Breast epithelium (tissue), 4 donors: ENCODE results near the gene ING4. TPM values are rescaled to one million over a fixed set of nuclear protein-coding genes. Genes with fewer than 3 reads are reported as not detected.

Experiments used
- DNase-seq, 2 donors: peaks; one replicate each; pipeline ENCODE4 v3.0.0-alpha.2; 2019; ENCODE audit warnings: low spot score in 2 of 2
- H3K27ac ChIP-seq, 2 donors: fragments of 200-600 bp; sonication (generic) in 1 of 2; one replicate each; pipeline ENCODE4 v1.5.1; 2016 to 2019; ENCODE audit warnings: mild to moderate bottlenecking in 1 of 2
- H3K27me3 ChIP-seq, 2 donors: fragments of 200-600 bp; sonication (generic) in 1 of 2; one replicate each; pipeline versions ENCODE4 v1.5.1 to v1.6.0; 2017 to 2019; ENCODE audit warnings: control low read depth in 1 of 2, mild to moderate bottlenecking in 1 of 2
- H3K36me3 ChIP-seq: fragments of 200-600 bp; one replicate; pipeline ENCODE4 v1.5.1; 2019
- H3K4me1 ChIP-seq, 2 donors: fragments of 200-600 bp; sonication (generic); one replicate each; pipeline ENCODE4 v1.5.1; 2016 to 2019; ENCODE audit warnings: control low read depth in 1 of 2
- H3K4me3 ChIP-seq, 3 donors: fragments of 200-600 bp; sonication (generic); 1 replicate in 2 of 3; 2 replicates in 1 of 3; pipeline ENCODE4 v1.5.1; 2016 to 2019; ENCODE audit warnings: mild to moderate bottlenecking in 3 of 3, moderate library complexity in 2 of 3
- H3K9me3 ChIP-seq, 2 donors: fragments of 200-600 bp; sonication (generic) in 1 of 2; one replicate each; pipeline ENCODE4 v1.5.1; 2016 to 2019; ENCODE audit warnings: control low read depth in 1 of 2
- POLR2A ChIP-seq: fragments of 450-650 bp; IDR thresholded peaks from one replicate; pipeline ENCODE4 v1.6.1; 2016; ENCODE audit warnings: antibody characterized with exemption, mild to moderate bottlenecking, moderate library complexity
- POLR2AphosphoS5 ChIP-seq, 3 donors: sonication (generic); formaldehyde crosslinking; IDR thresholded peaks; one replicate each; pipeline ENCODE4 v1.6.1; 2017; ENCODE audit warnings: antibody characterized with exemption in 3 of 3
- intact Hi-C: fragments of 100-400 bp; cut with DNase I; formaldehyde crosslinking; loops from one replicate; pipeline ENCODE4 v1.15.1; 2023; ENCODE audit warnings: low total_unique reads
- total RNA-seq, 3 donors: library from RNA; depleted of rRNA; stranded (reverse); fragments of >200 nt; gene quantifications; one replicate each; pipeline ENCODE4 v1.1.0, GENCODE V29; 2016
- TF ChIP-seq, protein P1 (sequence below), 3 donors: fragments of 450-650 bp; IDR thresholded peaks; one replicate each; pipeline ENCODE4 v1.5.1; 2016 to 2017; ENCODE audit warnings: antibody characterized with exemption in 3 of 3, mild to moderate bottlenecking in 3 of 3, moderate library complexity in 3 of 3

The ING4 gene
- total RNA-seq, 3 donors from 2014 or later: 51.1 to 74.2 (median 56.3) TPM

DNA sequence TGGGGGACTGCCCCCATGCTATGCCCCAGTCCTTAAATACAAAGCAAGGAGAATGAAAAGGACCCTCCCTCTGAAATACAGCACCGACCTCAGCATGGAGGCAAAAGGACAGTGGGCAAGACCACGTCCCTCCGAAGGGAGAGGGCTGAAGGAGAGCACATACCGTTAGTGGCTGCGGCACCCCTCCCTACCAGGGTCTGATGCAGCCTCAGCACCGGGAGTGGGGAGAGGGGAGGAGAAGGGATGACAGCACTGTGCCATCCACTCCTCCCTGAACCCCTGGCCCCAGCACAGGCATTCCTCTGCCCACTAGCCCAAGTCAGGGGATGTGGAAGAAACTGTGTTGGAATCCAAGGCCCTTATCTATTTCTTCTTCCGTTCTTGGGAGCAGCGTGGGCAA, 12.1 kb downstream of the ING4 start:
- DNase-seq: no peak
- peaks cover 17% of the 10 kb centered on the region for H3K36me3 ChIP-seq

GRCh38 chr12:6647083-6647604, 15.8 kb downstream of the ING4 start, which contains the start of gene ACRBP:
Gene ACRBP, minus strand, starts transcription at chr12:6647432. Its CDS starts 66 bp downstream, at chr12:6647366.
- DNase-seq: peak; percentile 70 to 79
- H3K9me3 ChIP-seq: no peaks in the 10 kb centered on the region
- intact Hi-C loops: no loop called here

More for the DNA sequence above, 12.1 kb downstream of the ING4 start:
- no peaks in the 10 kb centered on the region for H3K27me3 ChIP-seq
- intact Hi-C loops: no loop called here
- H3K4me3 ChIP-seq: no peak overlapping the region
- no peaks in the 10 kb centered on the region for H3K4me1 ChIP-seq
- H3K27ac ChIP-seq: no peak overlapping the region
- no peaks in the 10 kb centered on the region for H3K9me3 ChIP-seq
- TF ChIP-seq POLR2A: no peak
- TF ChIP-seq, protein P1, sequence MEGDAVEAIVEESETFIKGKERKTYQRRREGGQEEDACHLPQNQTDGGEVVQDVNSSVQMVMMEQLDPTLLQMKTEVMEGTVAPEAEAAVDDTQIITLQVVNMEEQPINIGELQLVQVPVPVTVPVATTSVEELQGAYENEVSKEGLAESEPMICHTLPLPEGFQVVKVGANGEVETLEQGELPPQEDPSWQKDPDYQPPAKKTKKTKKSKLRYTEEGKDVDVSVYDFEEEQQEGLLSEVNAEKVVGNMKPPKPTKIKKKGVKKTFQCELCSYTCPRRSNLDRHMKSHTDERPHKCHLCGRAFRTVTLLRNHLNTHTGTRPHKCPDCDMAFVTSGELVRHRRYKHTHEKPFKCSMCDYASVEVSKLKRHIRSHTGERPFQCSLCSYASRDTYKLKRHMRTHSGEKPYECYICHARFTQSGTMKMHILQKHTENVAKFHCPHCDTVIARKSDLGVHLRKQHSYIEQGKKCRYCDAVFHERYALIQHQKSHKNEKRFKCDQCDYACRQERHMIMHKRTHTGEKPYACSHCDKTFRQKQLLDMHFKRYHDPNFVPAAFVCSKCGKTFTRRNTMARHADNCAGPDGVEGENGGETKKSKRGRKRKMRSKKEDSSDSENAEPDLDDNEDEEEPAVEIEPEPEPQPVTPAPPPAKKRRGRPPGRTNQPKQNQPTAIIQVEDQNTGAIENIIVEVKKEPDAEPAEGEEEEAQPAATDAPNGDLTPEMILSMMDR (IDR thresholded peaks at IDR 0.05): no peak
- TF ChIP-seq POLR2AphosphoS5 (IDR thresholded peaks at IDR 0.05): no peak

GRCh38 chr12:6646276-6647082, 16.4 kb downstream of the ING4 start:
- H3K36me3 ChIP-seq: peaks cover 10% of the 10 kb centered on the region
- TF ChIP-seq POLR2A (no peak), POLR2AphosphoS5 (IDR thresholded peaks at IDR 0.05) (no peak)
- TF ChIP-seq, protein P1 (IDR thresholded peaks at IDR 0.05): no peak
- peak overlapping the region in 1 of 2 donors; percentile 57 for H3K27ac ChIP-seq
- no peaks in the 10 kb centered on the region for H3K27me3 ChIP-seq
- DNase-seq: no peak
- H3K4me1 ChIP-seq: no peaks in the 10 kb centered on the region
- no peaks in the 10 kb centered on the region for H3K9me3 ChIP-seq
- intact Hi-C loops: no loop called here
- H3K4me3 ChIP-seq: peak overlapping the region; percentile 43 to 55 (median 44)

More at GRCh38 chr12:6647083-6647604, 15.8 kb downstream of the ING4 start, which contains the start of gene ACRBP:
- H3K27ac ChIP-seq: peak within 1 kb of the TSS in 1 of 2 donors; percentile 57
- TF ChIP-seq POLR2AphosphoS5 (IDR thresholded peaks at IDR 0.05) (no peak), POLR2A (no peak)
- TF ChIP-seq, protein P1 (IDR thresholded peaks at IDR 0.05): no peak
- H3K27me3 ChIP-seq: no peaks in the 10 kb centered on the region
- H3K36me3 ChIP-seq: peaks cover 10% of the 10 kb centered on the region
- H3K4me3 ChIP-seq: peak within 1 kb of the TSS; percentile 43 to 55 (median 44)
- no peaks in the 10 kb centered on the region for H3K4me1 ChIP-seq

GRCh38 chr12:6644903-6645302, 18.0 kb downstream of the ING4 start:
- Histone ChIP-seq H3K36me3 (no peaks in the 10 kb centered on the region), H3K4me1 (no peaks in the 10 kb centered on the region), H3K27ac (no peak overlapping the region), H3K9me3 (no peaks in the 10 kb centered on the region), H3K27me3 (no peaks in the 10 kb centered on the region), H3K4me3 (no peak overlapping the region)
- intact Hi-C loops: no loop called here
- TF ChIP-seq POLR2AphosphoS5 (IDR thresholded peaks at IDR 0.05) (no peak), POLR2A (no peak)
- TF ChIP-seq, protein P1 (IDR thresholded peaks at IDR 0.05): no peak
- no peak for DNase-seq

- H3K27ac ChIP-seq: no peak overlapping the region
Measured at GRCh38 chr12:6644257-6644596, 18.7 kb downstream of the ING4 start.

More at GRCh38 chr12:6644257-6644596, 18.7 kb downstream of the ING4 start:
- no peaks in the 10 kb centered on the region for H3K9me3 ChIP-seq
- TF ChIP-seq, protein P1 (IDR thresholded peaks at IDR 0.05): no peak
- TF ChIP-seq POLR2A: no peak
- peak in 1 of 3 donors; percentile 22 for TF ChIP-seq POLR2AphosphoS5 (IDR thresholded peaks at IDR 0.05)
- H3K4me1 ChIP-seq: no peaks in the 10 kb centered on the region
- H3K4me3 ChIP-seq: no peak overlapping the region
- intact Hi-C loops: no loop called here
- DNase-seq: no peak
- no peaks in the 10 kb centered on the region for H3K36me3 ChIP-seq
- H3K27me3 ChIP-seq: no peaks in the 10 kb centered on the region
